Tibial nerve (tissue), 3 donors: ENCODE measurements around the gene NUP85.

Source experiments
- POLR2A ChIP-seq, 2 donors: fragments of 450-650 bp; IDR thresholded peaks; one replicate each; pipeline ENCODE4 v1.6.1; 2017; ENCODE audit warnings: antibody characterized with exemption in 2 of 2, mild to moderate bottlenecking in 2 of 2, moderate library complexity in 2 of 2
- TF ChIP-seq, protein P1 (sequence below), 5 experiments: fragments of 200-600 bp in 3 of 5; fragments of 450-650 bp in 2 of 5; sonication (generic) in 3 of 5; IDR thresholded peaks; one replicate each; pipeline ENCODE4 v1.5.1; 2016 to 2019; ENCODE audit warnings: antibody characterized with exemption in 5 of 5, mild to moderate bottlenecking in 3 of 5, moderate library complexity in 2 of 5

GRCh38 chr17:75260641-75261335, 55.3 kb downstream of the NUP85 start:
- TF ChIP-seq, protein P1, sequence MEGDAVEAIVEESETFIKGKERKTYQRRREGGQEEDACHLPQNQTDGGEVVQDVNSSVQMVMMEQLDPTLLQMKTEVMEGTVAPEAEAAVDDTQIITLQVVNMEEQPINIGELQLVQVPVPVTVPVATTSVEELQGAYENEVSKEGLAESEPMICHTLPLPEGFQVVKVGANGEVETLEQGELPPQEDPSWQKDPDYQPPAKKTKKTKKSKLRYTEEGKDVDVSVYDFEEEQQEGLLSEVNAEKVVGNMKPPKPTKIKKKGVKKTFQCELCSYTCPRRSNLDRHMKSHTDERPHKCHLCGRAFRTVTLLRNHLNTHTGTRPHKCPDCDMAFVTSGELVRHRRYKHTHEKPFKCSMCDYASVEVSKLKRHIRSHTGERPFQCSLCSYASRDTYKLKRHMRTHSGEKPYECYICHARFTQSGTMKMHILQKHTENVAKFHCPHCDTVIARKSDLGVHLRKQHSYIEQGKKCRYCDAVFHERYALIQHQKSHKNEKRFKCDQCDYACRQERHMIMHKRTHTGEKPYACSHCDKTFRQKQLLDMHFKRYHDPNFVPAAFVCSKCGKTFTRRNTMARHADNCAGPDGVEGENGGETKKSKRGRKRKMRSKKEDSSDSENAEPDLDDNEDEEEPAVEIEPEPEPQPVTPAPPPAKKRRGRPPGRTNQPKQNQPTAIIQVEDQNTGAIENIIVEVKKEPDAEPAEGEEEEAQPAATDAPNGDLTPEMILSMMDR (IDR thresholded peaks at IDR 0.05) = no peak
- no peak for TF ChIP-seq POLR2A (IDR thresholded peaks at IDR 0.05)
